Myocyte (in vitro differentiated cells): ENCODE data around the gene CELF2. TPM values are rescaled to one million over a fixed set of nuclear protein-coding genes. Genes with fewer than 3 reads are reported as not detected.
"Not testable (repeated sequence)": the region's sequence is repeated elsewhere in the genome, so short reads cannot be mapped to it uniquely, and the experiment has no call there.

Source experiments
- DNase-seq: peaks from one replicate; pipeline ENCODE4 v3.0.0-alpha.2; 2012; ENCODE audit warnings: low read depth
- total RNA-seq: library from RNA; depleted of rRNA; stranded (reverse); fragments of >200 nt; gene quantifications from 2 replicates; pipeline ENCODE4 v1.2.3, GENCODE V29; 2014

The CELF2 gene
- total RNA-seq, 1 donor from 2014 or later, result 71.0 TPM

DNA sequence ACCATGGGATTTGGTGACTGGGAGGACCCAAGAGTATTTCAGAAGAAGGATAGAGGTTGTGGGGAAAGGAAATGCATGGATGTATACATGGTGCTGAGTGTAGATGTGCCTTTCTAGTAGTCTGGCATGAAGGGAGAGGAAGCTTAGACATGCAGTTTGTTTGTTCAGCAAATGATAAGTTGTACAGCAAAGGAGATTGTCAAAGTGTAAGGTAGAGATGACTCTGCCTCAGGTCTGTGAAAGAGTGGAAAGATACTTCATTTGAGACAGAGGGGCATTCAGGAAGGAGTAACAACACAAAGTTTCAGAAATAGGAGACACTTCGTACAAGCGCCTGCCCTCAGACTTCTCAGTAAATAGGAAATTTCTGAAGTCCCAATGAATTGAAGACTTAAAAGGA, 152.3 kb downstream of the CELF2 start:
- no peak for DNase-seq

DNA sequence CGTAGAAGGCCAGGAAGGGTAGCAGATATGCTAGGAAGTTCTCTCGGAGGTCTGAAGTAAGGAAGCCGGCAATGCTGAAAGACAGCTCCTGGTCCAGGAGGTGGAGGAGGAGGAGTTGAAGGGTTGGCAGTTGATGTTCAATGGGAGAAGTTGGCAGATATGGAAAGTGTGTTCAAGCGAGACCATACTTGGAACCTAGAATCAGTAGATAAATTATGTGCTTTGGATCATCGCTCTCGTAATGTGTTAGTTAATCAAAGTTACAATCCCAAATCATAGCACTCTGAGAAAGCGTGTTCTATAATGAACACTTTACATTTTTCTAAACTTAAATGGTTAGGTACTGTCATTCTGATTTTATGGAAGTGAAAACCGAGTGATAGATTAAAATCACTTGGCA, 152.9 kb downstream of the CELF2 start:
- no peak for DNase-seq

GRCh38 chr10:11170993-11171851, 153.6 kb downstream of the CELF2 start:
- DNase-seq, result no peak

DNA sequence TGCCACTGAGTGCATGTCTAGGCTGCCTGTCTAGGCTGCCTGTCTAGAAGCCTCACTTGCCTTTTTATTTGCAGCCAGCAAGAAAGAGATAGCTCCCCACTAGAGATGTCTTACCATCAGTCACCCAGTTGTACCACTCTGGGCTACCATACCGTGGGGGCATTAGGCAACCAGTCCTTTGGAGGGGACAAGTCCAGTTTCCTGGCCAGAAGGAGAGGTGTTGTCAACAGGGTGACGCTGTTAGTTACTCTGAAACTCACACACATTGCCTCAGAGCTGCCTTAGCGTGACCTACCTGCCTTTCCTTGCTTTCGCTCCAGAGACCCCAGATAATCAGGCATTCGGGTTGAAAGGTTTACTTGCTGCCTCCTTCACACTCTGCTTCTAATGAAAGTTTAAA, 155.4 kb downstream of the CELF2 start:
- no peak for DNase-seq

- DNase-seq, result no peak
Observed at GRCh38 chr10:11175823-11176243, 158.2 kb downstream of the CELF2 start.

GRCh38 chr10:11176746-11177145, 159.1 kb downstream of the CELF2 start:
- no peak for DNase-seq

- DNase-seq, result no peak
Observed at GRCh38 chr10:11177381-11177780, 159.7 kb downstream of the CELF2 start.

GRCh38 chr10:11177926-11178471, 160.3 kb downstream of the CELF2 start:
- no peak for DNase-seq

GRCh38 chr10:11178606-11179515, 161.2 kb downstream of the CELF2 start:
- peak; percentile 46 for DNase-seq

- DNase-seq, result no peak
Observed at GRCh38 chr10:11179516-11180105, 161.9 kb downstream of the CELF2 start.

DNA sequence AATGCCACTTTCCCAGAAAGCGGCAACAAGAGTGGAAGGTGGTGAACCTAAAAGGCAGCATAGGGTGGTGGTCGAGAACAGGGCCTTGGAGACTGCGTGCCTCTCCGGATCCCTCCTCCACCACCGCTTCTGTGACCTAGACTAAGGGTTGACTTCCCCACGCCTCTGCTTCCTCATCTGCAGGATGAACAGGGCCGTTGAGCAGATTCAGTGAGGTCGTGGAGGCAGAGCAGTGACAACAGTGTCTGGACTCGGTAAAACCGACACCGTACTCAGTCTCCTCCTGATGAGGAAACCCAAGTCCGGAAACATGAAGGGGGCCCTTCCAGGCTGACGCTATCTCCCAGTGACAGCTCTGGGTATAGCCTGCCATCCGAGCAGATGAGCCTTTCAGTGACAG, 162.6 kb downstream of the CELF2 start:
- DNase-seq, result no peak

DNA sequence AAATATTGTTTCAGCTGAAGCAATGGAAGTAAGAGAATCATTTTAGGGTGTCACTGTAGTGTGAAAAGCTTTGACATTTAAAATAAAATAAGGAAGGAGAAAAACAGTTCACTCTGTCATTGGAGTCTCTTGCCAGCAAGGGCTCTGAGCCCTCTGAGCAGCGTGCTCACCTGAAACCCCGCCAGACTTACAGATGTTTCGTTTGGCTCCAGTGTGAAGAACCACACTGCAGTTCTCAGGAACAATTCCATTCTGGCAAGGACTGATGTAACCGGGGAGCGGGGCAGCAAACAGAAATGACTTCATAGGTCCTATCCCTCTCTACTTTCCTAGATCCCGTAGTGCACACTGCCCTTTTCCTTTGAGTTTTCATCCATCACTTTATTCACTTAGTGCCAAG, 164.3 kb downstream of the CELF2 start:
- no peak for DNase-seq

DNA sequence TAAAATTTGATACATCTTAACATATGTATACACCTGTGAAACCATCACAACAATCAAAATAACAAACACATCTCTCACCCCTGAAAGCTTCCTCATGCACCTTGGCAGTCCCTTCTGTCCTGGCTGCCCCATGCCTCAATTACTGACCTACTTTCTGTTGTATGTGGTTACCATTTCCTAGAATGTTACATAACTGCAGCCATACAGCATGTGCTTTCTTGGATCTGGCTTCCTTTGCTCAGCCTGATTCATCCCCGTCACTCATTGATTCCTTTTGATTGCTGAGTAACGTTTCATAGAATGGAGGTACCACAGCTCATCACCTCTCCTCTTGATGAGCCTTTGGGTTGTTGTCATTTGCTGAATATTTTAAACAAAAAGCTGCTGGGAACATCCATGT, 165.3 kb downstream of the CELF2 start:
- DNase-seq, result no peak

DNA sequence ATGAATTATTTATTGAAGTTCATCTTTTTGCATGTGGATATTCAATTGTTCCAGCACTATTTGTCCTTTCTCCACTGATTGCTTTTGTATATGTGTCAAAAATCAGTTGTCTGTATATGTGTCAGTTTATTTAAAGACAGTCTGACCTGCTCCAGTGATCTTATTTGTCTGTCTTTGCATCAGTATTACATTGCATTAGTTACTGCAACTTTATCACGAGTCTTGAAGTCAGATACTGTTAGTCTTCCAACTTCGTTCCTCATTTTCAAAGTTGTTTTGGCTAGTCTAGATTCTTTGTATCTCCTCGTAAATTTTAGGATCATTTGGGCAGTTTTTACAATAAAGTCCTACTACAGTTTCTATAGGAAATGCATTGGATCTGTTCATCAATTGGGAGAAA, 166.4 kb downstream of the CELF2 start:
- no peak for DNase-seq

GRCh38 chr10:11185128-11185665, 167.5 kb downstream of the CELF2 start:
- not testable (repeated sequence) for DNase-seq

DNA sequence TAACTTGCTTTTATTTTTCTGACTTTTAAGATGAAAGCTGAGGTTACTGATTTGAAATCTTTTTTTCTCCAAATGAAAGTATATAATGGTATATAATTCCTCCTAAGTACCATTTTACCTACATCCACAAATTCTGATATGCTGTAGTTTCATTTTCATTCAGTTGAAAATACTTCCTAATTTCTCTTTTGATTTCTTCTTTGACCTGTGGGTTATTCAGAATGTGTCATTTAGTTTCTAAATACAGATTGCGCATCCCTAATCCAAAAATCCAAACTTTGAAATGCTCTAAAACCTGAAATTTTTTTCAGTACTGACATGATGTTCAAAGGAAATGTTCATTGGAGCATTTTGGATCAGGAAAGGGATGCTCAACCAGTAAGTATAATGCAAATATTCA, 168.7 kb downstream of the CELF2 start:
- no peak for DNase-seq

DNA sequence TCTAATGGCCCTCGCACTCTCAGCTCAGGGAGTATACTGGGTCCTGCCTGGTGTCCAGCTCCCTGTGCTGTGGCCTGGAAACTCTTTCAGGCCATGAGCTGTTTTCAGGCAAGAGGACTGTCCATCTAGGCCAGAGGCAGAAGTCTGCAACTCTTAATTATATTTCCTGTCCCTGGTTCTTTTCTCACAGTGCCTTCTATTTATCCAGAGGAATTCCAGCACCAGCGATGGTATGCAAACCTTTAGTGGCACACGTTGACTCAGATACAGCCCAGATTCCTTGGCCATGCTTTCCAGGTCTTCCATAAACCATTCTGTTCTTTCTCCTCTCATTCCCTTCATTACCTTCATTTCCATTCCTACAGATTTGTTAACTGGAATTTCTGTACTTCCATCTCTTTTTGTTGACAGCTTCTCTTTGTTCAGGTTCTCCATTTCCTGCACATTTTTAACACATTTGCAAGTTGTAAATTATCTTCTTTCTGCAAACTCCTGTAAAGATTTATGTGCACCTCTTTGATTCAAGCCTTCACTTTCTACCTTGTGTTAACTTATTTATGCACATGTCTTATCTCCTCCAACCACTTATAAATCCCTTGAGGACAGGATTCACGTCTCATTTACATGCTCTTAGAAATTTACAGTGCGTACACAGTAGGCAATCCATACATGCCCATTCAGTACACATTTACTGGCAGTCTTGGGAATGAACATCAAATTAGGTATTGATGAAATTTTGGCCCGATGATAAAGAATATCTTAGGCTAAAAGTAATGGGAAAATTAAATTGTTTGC, 172.1 kb downstream of the CELF2 start:
- DNase-seq, result no peak

DNA sequence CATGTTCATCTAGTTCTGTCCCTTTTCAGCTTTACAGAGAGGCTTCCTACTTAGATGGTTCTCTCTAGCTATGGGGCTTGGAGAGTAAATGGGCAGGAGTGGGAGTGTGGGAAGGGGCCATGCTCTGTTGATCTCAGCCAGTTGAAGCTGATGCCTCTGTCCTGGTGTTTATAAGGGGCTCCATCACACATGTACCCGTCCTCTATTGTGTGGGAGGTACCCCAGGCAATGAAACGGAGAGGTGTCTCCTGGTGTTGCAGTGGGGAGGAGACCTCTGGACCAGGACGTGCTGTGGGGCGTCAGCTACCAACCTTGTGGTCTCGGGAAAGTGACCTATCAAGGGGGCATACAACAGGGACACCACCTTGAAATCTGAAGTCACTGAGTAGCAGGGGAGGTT, 173.5 kb downstream of the CELF2 start:
- no peak for DNase-seq

DNA sequence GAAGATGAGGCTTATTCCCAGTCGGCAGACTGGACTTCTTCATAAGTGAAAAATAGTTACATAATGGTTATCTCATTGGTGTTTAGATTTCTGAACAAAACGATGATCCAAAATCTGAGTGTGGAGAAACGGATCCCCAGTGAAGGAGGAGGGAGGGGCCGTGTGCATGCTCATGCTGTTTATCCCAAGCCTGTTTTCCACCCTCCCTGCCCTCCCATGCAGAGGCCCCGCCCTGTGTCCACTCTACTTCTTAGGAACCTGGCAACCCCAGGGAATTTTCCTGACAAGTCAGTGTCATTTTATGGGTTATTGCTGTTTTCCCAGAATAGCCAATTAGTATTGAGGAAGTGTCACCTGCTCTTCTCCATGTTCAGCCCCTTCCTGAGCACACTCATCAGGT, 174.0 kb downstream of the CELF2 start:
- DNase-seq, result peak; percentile 37

- peak; percentile 96 for DNase-seq
Observed at GRCh38 chr10:11192304-11193000, 174.8 kb downstream of the CELF2 start.
